ENCODE data around the gene MRPL48. TPM values are rescaled to one million over a fixed set of nuclear protein-coding genes. Genes with fewer than 3 reads are reported as not detected.
"Not testable (repeated sequence)": the region's sequence is repeated elsewhere in the genome, so short reads cannot be mapped to it uniquely, and the experiment has no call there.

MRPL48 gene
- total and polyA plus RNA-seq, 4 donors: 12.6 to 34.1 (median 20.0) TPM

DNA sequence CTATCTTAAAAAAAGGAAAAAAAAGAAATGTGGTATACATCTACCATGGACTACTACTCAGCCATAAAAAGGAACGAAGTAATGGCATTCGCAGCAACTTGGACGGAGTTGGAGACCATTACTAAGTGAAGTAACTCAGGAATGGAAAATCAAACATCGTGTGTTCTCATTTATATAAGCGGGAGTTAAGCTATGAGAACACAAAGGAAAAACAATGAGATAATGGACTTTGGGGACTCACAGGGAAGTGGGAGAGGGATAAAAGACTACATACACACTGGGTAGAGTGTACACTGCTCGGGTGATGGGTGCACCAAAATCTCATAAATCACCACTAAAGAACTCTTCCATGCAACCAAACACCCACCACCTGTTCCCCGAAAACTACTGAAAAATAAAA lies 38.6 kb upstream of the MRPL48 start (continued):
- TF ChIP-seq, protein P1, sequence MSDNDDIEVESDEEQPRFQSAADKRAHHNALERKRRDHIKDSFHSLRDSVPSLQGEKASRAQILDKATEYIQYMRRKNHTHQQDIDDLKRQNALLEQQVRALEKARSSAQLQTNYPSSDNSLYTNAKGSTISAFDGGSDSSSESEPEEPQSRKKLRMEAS (IDR thresholded peaks at IDR 0.05): no peak
- TF ChIP-seq TAF1 (conservative IDR thresholded peaks at IDR 0.05) (no peak), JUND (IDR thresholded peaks at IDR 0.05) (no peak), FOXA2 (IDR thresholded peaks at IDR 0.05) (no peak), HNF4G (IDR thresholded peaks at IDR 0.05) (no peak)

DNA sequence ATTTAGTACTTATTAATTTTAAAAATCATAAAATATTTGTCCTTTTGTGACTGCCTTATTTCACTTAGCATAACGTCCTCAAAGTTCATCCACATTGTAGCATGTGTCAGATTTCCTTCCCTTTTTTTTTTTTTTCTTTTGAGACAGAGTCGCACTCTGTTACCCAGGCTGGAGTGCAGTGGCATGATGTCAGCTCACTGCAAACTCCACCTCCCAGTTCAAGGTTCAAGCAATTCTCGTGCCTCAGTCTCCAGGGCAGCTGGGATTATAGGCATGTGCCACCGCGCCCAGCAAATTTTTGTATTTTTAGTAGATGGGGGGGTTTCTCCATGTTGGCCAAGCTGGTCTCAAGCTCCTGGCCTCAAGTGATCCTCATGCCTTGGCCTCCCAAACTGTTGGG lies 37.4 kb upstream of the MRPL48 start:
- DNase-seq (ENCODE audit: low spot score): no peak
- H3K27me3 ChIP-seq (ENCODE audit: control insufficient read depth in 4 of 4, insufficient read depth in 4 of 4, low read length in 3 of 4): no peaks in the 10 kb centered on the region
- H3K36me3 ChIP-seq (ENCODE audit: control insufficient read depth in 4 of 4, insufficient read depth in 3 of 4, low read depth in 1 of 4, low read length in 3 of 4): no peaks in the 10 kb centered on the region
- no peak overlapping the region for H3K27ac ChIP-seq (ENCODE audit: low read depth in 1 of 2, low read length in 2 of 2)
- no peak overlapping the region for H3K9ac ChIP-seq (ENCODE audit: low read depth in 1 of 2, low read length in 2 of 2)
- no peak overlapping the region for H3K4me3 ChIP-seq (ENCODE audit: low read depth in 1 of 3, low read length in 3 of 3)
- 47% methylated on average over 5 of the region's 5 CpGs for WGBS
- no peaks in the 10 kb centered on the region for H3K9me3 ChIP-seq (ENCODE audit: control insufficient read depth in 4 of 4, low read length in 3 of 4)
- TF ChIP-seq FOXA2 (IDR thresholded peaks at IDR 0.05) (no peak), HNF4A (conservative IDR thresholded peaks at IDR 0.05) (peak; percentile 52 to 55), RXRA (IDR thresholded peaks at IDR 0.05) (no peak), SP1 (IDR thresholded peaks at IDR 0.05) (no peak), GABPA (IDR thresholded peaks at IDR 0.05 in 1 of 2, conservative IDR thresholded peaks at IDR 0.05 in 1 of 2) (no peak), REST (IDR thresholded peaks at IDR 0.05) (no peak)
- TF ChIP-seq, protein P2, sequence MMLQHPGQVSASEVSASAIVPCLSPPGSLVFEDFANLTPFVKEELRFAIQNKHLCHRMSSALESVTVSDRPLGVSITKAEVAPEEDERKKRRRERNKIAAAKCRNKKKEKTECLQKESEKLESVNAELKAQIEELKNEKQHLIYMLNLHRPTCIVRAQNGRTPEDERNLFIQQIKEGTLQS (IDR thresholded peaks at IDR 0.05): no peak
- TF ChIP-seq, protein P3, sequence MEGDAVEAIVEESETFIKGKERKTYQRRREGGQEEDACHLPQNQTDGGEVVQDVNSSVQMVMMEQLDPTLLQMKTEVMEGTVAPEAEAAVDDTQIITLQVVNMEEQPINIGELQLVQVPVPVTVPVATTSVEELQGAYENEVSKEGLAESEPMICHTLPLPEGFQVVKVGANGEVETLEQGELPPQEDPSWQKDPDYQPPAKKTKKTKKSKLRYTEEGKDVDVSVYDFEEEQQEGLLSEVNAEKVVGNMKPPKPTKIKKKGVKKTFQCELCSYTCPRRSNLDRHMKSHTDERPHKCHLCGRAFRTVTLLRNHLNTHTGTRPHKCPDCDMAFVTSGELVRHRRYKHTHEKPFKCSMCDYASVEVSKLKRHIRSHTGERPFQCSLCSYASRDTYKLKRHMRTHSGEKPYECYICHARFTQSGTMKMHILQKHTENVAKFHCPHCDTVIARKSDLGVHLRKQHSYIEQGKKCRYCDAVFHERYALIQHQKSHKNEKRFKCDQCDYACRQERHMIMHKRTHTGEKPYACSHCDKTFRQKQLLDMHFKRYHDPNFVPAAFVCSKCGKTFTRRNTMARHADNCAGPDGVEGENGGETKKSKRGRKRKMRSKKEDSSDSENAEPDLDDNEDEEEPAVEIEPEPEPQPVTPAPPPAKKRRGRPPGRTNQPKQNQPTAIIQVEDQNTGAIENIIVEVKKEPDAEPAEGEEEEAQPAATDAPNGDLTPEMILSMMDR (IDR thresholded peaks at IDR 0.05; ENCODE audit: low read depth, low read length, missing input control): no peak
- peaks cover 15 to 27% (median 19%) of the 10 kb centered on the region in 4 donors for H3K4me1 ChIP-seq (ENCODE audit: control insufficient read depth in 4 of 4, insufficient read depth in 4 of 4, low read length in 3 of 4)

GRCh38 chr11:73750862-73751261 lies 36.8 kb upstream of the MRPL48 start:
- not testable (repeated sequence) for H3K27me3 ChIP-seq (ENCODE audit: control insufficient read depth in 4 of 4, insufficient read depth in 4 of 4, low read length in 3 of 4); H3K27ac ChIP-seq (ENCODE audit: low read depth in 1 of 2, low read length in 2 of 2); H3K4me3 ChIP-seq (ENCODE audit: low read depth in 1 of 3, low read length in 3 of 3); H3K9me3 ChIP-seq (ENCODE audit: control insufficient read depth in 4 of 4, low read length in 3 of 4); H3K36me3 ChIP-seq (ENCODE audit: control insufficient read depth in 4 of 4, insufficient read depth in 3 of 4, low read depth in 1 of 4, low read length in 3 of 4); DNase-seq (ENCODE audit: low spot score); H3K9ac ChIP-seq (ENCODE audit: low read depth in 1 of 2, low read length in 2 of 2)
- WGBS: 98% methylated on average over 4 of the region's 4 CpGs
- H3K4me1 ChIP-seq (ENCODE audit: control insufficient read depth in 4 of 4, insufficient read depth in 4 of 4, low read length in 3 of 4): peaks cover 16 to 27% (median 21%) of the 10 kb centered on the region in 4 donors
